H1 (cell line): ENCODE data around the gene ELP4. TPM values are rescaled to one million over a fixed set of nuclear protein-coding genes. Genes with fewer than 3 reads are reported as not detected.

ENCODE experiments used
- CTCF ChIA-PET: fragments of 300-600 bp; sonication (Branson Sonifier 250); formaldehyde crosslinking; loops from one replicate; lab custom pipeline; 2021; ENCODE audit not compliant: partially characterized antibody; lab: Charles Lee
- POLR2A ChIA-PET: fragments of 300-600 bp; sonication (Branson Sonifier 250); formaldehyde crosslinking; loops from one replicate; lab custom pipeline; 2021; ENCODE audit warnings: inconsistent platforms; ENCODE audit not compliant: partially characterized antibody; lab: Charles Lee
- DNase-seq, 2 experiments: peaks; one replicate each; pipeline versions ENCODE4 v3.0.0 to v3.0.0-alpha.2; 2010 to 2022; ENCODE audit warnings: low spot score in 2 of 2, low read depth in 1 of 2, mixed read lengths in 1 of 2
- FAIRE-seq: peaks from 2 replicates; lab custom pipeline; 2011; peaks lifted over from hg19 to GRCh38; lab: Jason Lieb, UNC
- H2AFZ ChIP-seq: 2 replicates; pipeline ENCODE4 v1.8.1; 2012; ENCODE audit warnings: low read length, inconsistent platforms
- H2AK5ac ChIP-seq: 2 replicates; pipeline ENCODE4 v1.6.1; 2013; ENCODE audit warnings: low read depth, low read length
- H2BK120ac ChIP-seq: replicated peaks from 2 replicates; pipeline ENCODE3; 2013; ENCODE audit warnings: low read depth, low read length, inconsistent platforms
- H2BK12ac ChIP-seq: 2 replicates; pipeline ENCODE4 v1.6.1; 2013; ENCODE audit warnings: low read depth, low read length
- H2BK15ac ChIP-seq: 2 replicates; pipeline ENCODE4 v1.6.1; 2013; ENCODE audit warnings: low read length
- H2BK20ac ChIP-seq: 2 replicates; pipeline ENCODE4 v1.6.1; 2013; ENCODE audit warnings: low read length
- H2BK5ac ChIP-seq: 2 replicates; pipeline ENCODE4 v1.6.1; 2013; ENCODE audit warnings: low read depth, low read length
- H3K14ac ChIP-seq: 2 replicates; pipeline ENCODE4 v1.6.1; 2013; ENCODE audit warnings: inconsistent platforms; ENCODE audit not compliant: insufficient read length
- H3K18ac ChIP-seq: 2 replicates; pipeline ENCODE4 v1.6.1; 2013; ENCODE audit warnings: low read length; ENCODE audit errors: extremely low read depth
- H3K23ac ChIP-seq: 2 replicates; pipeline ENCODE4 v1.6.1; 2013; ENCODE audit warnings: inconsistent platforms; ENCODE audit not compliant: insufficient read length
- H3K23me2 ChIP-seq: 2 replicates; pipeline ENCODE4 v1.6.1; 2013; ENCODE audit warnings: low read depth, low read length
- H3K27ac ChIP-seq: 2 replicates; pipeline ENCODE4 v1.6.1; 2011; ENCODE audit warnings: low read depth, low read length, inconsistent platforms
- H3K27me3 ChIP-seq, 4 experiments: replicated peaks in 1 of 4; 1 replicate in 1 of 4; 2 replicates in 3 of 4; pipeline versions ENCODE4 v1.6.1 to v1.8.1; 2011 to 2013; ENCODE audit warnings: low read length in 3 of 4, mild to moderate bottlenecking in 3 of 4, inconsistent platforms in 2 of 4, mixed read lengths in 2 of 4, moderate library complexity in 1 of 4; ENCODE audit not compliant: control insufficient read depth in 3 of 4, insufficient read depth in 3 of 4; ENCODE audit errors: extremely low read depth in 1 of 4
- H3K36me3 ChIP-seq, 4 experiments: 2 replicates each; pipeline versions ENCODE4 v1.6.1 to v1.8.1; 2011 to 2013; ENCODE audit warnings: mild to moderate bottlenecking in 4 of 4, low read length in 3 of 4, moderate library complexity in 2 of 4, control low read depth in 1 of 4, inconsistent platforms in 1 of 4; ENCODE audit not compliant: insufficient read depth in 4 of 4, control insufficient read depth in 2 of 4
- H3K4ac ChIP-seq: replicated peaks from 2 replicates; pipeline ENCODE3; 2013; ENCODE audit warnings: low read length, low read depth, mixed read lengths, inconsistent platforms; ENCODE audit not compliant: insufficient read length
- H3K4me1 ChIP-seq, 4 experiments: replicated peaks in 1 of 4; 1 replicate in 1 of 4; 2 replicates in 3 of 4; pipeline versions ENCODE4 v1.6.1 to v1.8.1; 2011 to 2013; ENCODE audit warnings: low read length in 3 of 4, inconsistent platforms in 2 of 4, mixed read lengths in 1 of 4; ENCODE audit not compliant: insufficient read depth in 4 of 4, control insufficient read depth in 3 of 4
- H3K4me2 ChIP-seq, 2 experiments: 2 replicates each; pipeline versions ENCODE4 v1.6.1 to v1.8.1; 2011 to 2013; ENCODE audit warnings: low read depth in 2 of 2, low read length in 2 of 2, control low read depth in 1 of 2, inconsistent platforms in 1 of 2, mild to moderate bottlenecking in 1 of 2; ENCODE audit not compliant: insufficient read depth in 1 of 2
- H3K4me3 ChIP-seq, 4 experiments: fragments of 200-600, 300-600 bp in 1 of 4; sonication (generic), shearing (Covaris generic), sonication (Bioruptor Twin) in 1 of 4; 2 replicates each; pipeline versions ENCODE4 v1.5.1 to v1.8.1; 2011 to 2016; ENCODE audit warnings: low read length in 4 of 4, low read depth in 3 of 4, control low read depth in 2 of 4, inconsistent platforms in 2 of 4, mild to moderate bottlenecking in 2 of 4, mixed read lengths in 1 of 4, moderate library complexity in 1 of 4; ENCODE audit not compliant: insufficient read depth in 2 of 4; ENCODE audit errors: extremely low read depth in 1 of 4
- H3K56ac ChIP-seq: replicated peaks from 2 replicates; pipeline ENCODE3; 2013; ENCODE audit warnings: low read depth, mild to moderate bottlenecking, mixed read lengths, low read length, inconsistent platforms; ENCODE audit not compliant: insufficient read length
- H3K79me1 ChIP-seq: 2 replicates; pipeline ENCODE4 v1.6.1; 2013; ENCODE audit warnings: low read depth, low read length, control low read depth
- H3K79me2 ChIP-seq, 2 experiments: 2 replicates each; pipeline versions ENCODE4 v1.6.1 to v1.8.1; 2012 to 2013; ENCODE audit warnings: low read length in 2 of 2, mild to moderate bottlenecking in 2 of 2, inconsistent platforms in 1 of 2; ENCODE audit not compliant: insufficient read depth in 2 of 2, control insufficient read depth in 1 of 2
- H3K9ac ChIP-seq, 4 experiments: replicated peaks in 1 of 4; 1 replicate in 1 of 4; 2 replicates in 3 of 4; pipeline versions ENCODE4 v1.6.1 to v1.8.1; 2011 to 2013; ENCODE audit warnings: low read depth in 3 of 4, low read length in 3 of 4, control low read depth in 2 of 4, mild to moderate bottlenecking in 2 of 4, moderate library complexity in 2 of 4, inconsistent platforms in 1 of 4; ENCODE audit errors: extremely low read depth in 1 of 4
- H3K9me3 ChIP-seq, 2 experiments: 2 replicates each; pipeline versions ENCODE4 v1.6.1 to v1.8.1; 2012 to 2013; ENCODE audit warnings: mild to moderate bottlenecking in 2 of 2, moderate library complexity in 2 of 2, control low read depth in 1 of 2, inconsistent platforms in 1 of 2, low read depth in 1 of 2, low read length in 1 of 2, mixed read lengths in 1 of 2; ENCODE audit not compliant: insufficient read depth in 2 of 2
- H4K20me1 ChIP-seq, 2 experiments: replicated peaks in 1 of 2; 2 replicates each; pipeline versions ENCODE3 to v1.8.1; 2011 to 2013; ENCODE audit warnings: inconsistent platforms in 2 of 2, low read length in 2 of 2, mild to moderate bottlenecking in 1 of 2; ENCODE audit not compliant: insufficient read depth in 2 of 2, control insufficient read depth in 1 of 2
- H4K5ac ChIP-seq: 2 replicates; pipeline ENCODE4 v1.6.1; 2013; ENCODE audit warnings: low read length, low read depth, mixed read lengths, inconsistent platforms; ENCODE audit not compliant: insufficient read length
- H4K8ac ChIP-seq: 2 replicates; pipeline ENCODE4 v1.8.0; 2013; ENCODE audit warnings: mild to moderate bottlenecking, moderate library complexity, low read length, inconsistent platforms; ENCODE audit not compliant: insufficient read depth; ENCODE audit errors: extremely low read depth
- H4K91ac ChIP-seq: replicated peaks from 2 replicates; pipeline ENCODE3; 2013; ENCODE audit warnings: low read length, mixed read lengths, inconsistent platforms; ENCODE audit not compliant: insufficient read length
- BRCA1 ChIP-seq: IDR thresholded peaks from 2 replicates; pipeline ENCODE4 v1.6.1; 2012; ENCODE audit warnings: low read depth, low read length, improper control_type of control experiment
- POU5F1 ChIP-seq: IDR thresholded peaks from 2 replicates; pipeline ENCODE4 v1.6.1; 2011; ENCODE audit warnings: low read depth, mild to moderate bottlenecking, low read length, moderate library complexity
- WGBS, 2 experiments: shearing (Covaris generic) in 1 of 2; methylation state at CpG; one replicate each; pipeline versions ENCODE4 v1.1.6 to v1.1.7; 2013 to 2015; ENCODE audit warnings: low lambda C conversion rate in 2 of 2, mixed read lengths in 2 of 2, inconsistent platforms in 1 of 2, low coverage in 1 of 2, missing lambda C conversion rate in 1 of 2; ENCODE audit not compliant: insufficient replicate concordance in 2 of 2, insufficient coverage in 1 of 2, insufficient read length in 1 of 2; ENCODE audit errors: extremely low coverage in 1 of 2, missing lambda C conversion rate in 1 of 2; 5-methylcytosine and 5-hydroxymethylcytosine counted together
- polyA plus RNA-seq, 7 experiments: library from polyadenylated mRNA; depleted of rRNA in 3 of 7; stranded (reverse) in 5 of 7; unstranded in 2 of 7; fragments of >200 nt in 5 of 7; fragments of 200-250 nt in 2 of 7; gene quantifications; 1 replicate in 5 of 7; 2 replicates in 1 of 7; 4 replicates in 1 of 7; pipeline versions ENCODE4 v1.2.1 to v1.2.3, GENCODE V29; 2011 to 2013; ENCODE audit warnings: missing spikeins in 2 of 7, mixed read lengths in 2 of 7
- total RNA-seq: library from RNA; stranded (reverse); fragmentation: NEBNext Ultra II Directional; extraction: Animal tissue kit (Norgen Biotek cat#: 25700); gene quantifications from 2 replicates; pipeline ENCODE4 v1.2.1, GENCODE V29; 2021

ELP4 gene
- total and polyA plus RNA-seq, 2 of the 8 experiments (the other 6 are each of a cell fraction or from before 2014, with no cell fraction given), result 14.0 to 18.6 TPM

DNA sequence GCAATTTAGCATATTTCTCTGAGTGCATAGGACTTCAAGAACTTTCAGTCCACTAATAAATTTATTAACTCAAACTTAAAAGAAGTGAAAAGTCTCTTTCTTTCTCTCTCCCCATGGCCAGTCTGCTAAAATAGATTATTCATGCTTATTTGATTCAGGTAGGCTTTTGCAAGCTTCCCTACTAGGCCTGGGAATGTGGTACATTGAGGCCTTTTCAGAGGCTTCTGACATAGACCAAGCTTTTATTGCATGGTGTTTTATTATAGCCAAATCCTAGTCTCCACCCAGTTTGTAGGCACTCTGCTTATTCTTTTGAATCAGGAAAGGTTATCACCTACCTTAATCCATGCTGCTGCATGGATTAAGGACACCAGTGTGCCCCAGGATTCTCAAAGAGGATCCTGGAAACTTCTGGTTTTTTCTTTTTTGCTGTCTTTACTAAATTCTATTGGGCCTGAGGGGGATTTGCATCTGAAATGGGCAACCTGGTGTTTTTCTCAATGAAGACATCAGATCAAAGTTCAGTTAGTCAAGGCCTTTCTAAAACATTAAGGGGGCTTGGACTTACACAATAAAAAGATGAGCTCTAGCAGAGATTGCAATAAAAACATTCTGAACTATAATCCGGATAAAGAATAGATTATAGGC lies 92.2 kb downstream of the ELP4 start:
- FAIRE-seq (peak; percentile 74), DNase-seq (no peak)
- Histone ChIP-seq H3K27me3 (no peaks in the 10 kb centered on the region), H3K9me3 (no peaks in the 10 kb centered on the region), H3K4me1 (peaks cover 0 to 7% (median 1%) of the 10 kb centered on the region in 4 experiments; a peak in 4 of 7 replicates), H3K79me1 (no peaks in the 10 kb centered on the region), H3K4me3 (no peak overlapping the region), H3K79me2 (no peaks in the 10 kb centered on the region), H2BK120ac (no peak overlapping the region), H3K4ac (no peak overlapping the region), H3K9ac (no peak overlapping the region), H2BK20ac (no peak overlapping the region), H4K20me1 (no peaks in the 10 kb centered on the region), H3K27ac (no peak overlapping the region), H2AFZ (no peak overlapping the region), H2BK12ac (no peak overlapping the region), H3K56ac (no peak overlapping the region), H2BK15ac (no peak overlapping the region), H4K8ac (no peak overlapping the region), H4K5ac (peak overlapping the region; percentile 15), H3K23me2 (no peaks in the 10 kb centered on the region), H3K4me2 (peak overlapping the region; percentile 8 to 54; a peak in 3 of 4 replicates), H2BK5ac (no peak overlapping the region), H2AK5ac (no peak overlapping the region), H3K36me3 (peaks cover 0 to 8% (median 0%) of the 10 kb centered on the region in 4 experiments; a peak in 2 of 8 replicates), H4K91ac (no peak overlapping the region), H3K23ac (no peak overlapping the region), H3K14ac (no peak overlapping the region), H3K18ac (no peak overlapping the region)
- WGBS, 2 experiments, result 26% methylated on average over 1 of the region's 1 CpG; no CpG with 5 or more reads in 1 of the 2 experiments
- ChIA-PET POLR2A (no interaction called here), CTCF (interaction anchor here (1.5 kb wide), 1 partner anchor 40 kb away, joined by 4 read pairs; no protein-coding TSS in a partner anchor)
- peak; percentile 6; the same call in 1 of the 2 replicates for TF ChIP-seq POU5F1
- TF ChIP-seq BRCA1, result no peak
